Measurements from ENCODE around the gene EPC2. TPM values are rescaled to one million over a fixed set of nuclear protein-coding genes. Genes with fewer than 3 reads are reported as not detected.
"Not testable (repeated sequence)": the region's sequence is repeated elsewhere in the genome, so short reads cannot be mapped to it uniquely, and the experiment has no call there.

The EPC2 gene
- total and polyA plus RNA-seq, 2 donors = 14.8 to 22.1 TPM

- 98% methylated on average over 5 of the region's 5 CpGs for WGBS
- not testable (repeated sequence) for H3K9me3 ChIP-seq (ENCODE audit: control insufficient read depth in 2 of 2, insufficient read depth in 1 of 2, low read length in 1 of 2)
These were observed 145.6 kb downstream of the EPC2 start for GRCh38 chr2:148790172-148790571.

GRCh38 chr2:148794558-148794957 lies 150.0 kb downstream of the EPC2 start:
- H3K36me3 ChIP-seq (ENCODE audit: control insufficient read depth in 2 of 2, insufficient read depth in 2 of 2, low read length in 1 of 2) = peaks cover 0 to 3% of the 10 kb centered on the region in 2 donors
- H3K4me3 ChIP-seq (ENCODE audit: low read length in 2 of 2) = no peak overlapping the region
- H3K27me3 ChIP-seq (ENCODE audit: control insufficient read depth in 2 of 2, insufficient read depth in 1 of 2, low read length in 1 of 2) = no peaks in the 10 kb centered on the region
- no peak overlapping the region for H3K27ac ChIP-seq (ENCODE audit: low read depth in 1 of 2, low read length in 1 of 2)
- DNase-seq (ENCODE audit: low read depth in 6 of 9, low spot score in 9 of 9) = no peak
- no peaks in the 10 kb centered on the region for H3K9me3 ChIP-seq (ENCODE audit: control insufficient read depth in 2 of 2, insufficient read depth in 1 of 2, low read length in 1 of 2)
- H3K4me1 ChIP-seq (ENCODE audit: control insufficient read depth in 2 of 2, insufficient read depth in 2 of 2, low read length in 2 of 2) = no peaks in the 10 kb centered on the region
- 88% methylated on average over 2 of the region's 2 CpGs for WGBS

More at GRCh38 chr2:148790172-148790571, 145.6 kb downstream of the EPC2 start:
- H3K27me3 ChIP-seq (ENCODE audit: control insufficient read depth in 2 of 2, insufficient read depth in 1 of 2, low read length in 1 of 2); H3K36me3 ChIP-seq (ENCODE audit: control insufficient read depth in 2 of 2, insufficient read depth in 2 of 2, low read length in 1 of 2); H3K4me1 ChIP-seq (ENCODE audit: control insufficient read depth in 2 of 2, insufficient read depth in 2 of 2, low read length in 2 of 2); H3K27ac ChIP-seq (ENCODE audit: low read depth in 1 of 2, low read length in 1 of 2); DNase-seq (ENCODE audit: low read depth in 6 of 9, low spot score in 9 of 9); H3K4me3 ChIP-seq (ENCODE audit: low read length in 2 of 2): not testable (repeated sequence)

- H3K27me3 ChIP-seq (ENCODE audit: control insufficient read depth in 2 of 2, insufficient read depth in 1 of 2, low read length in 1 of 2) = no peaks in the 10 kb centered on the region
- H3K4me1 ChIP-seq (ENCODE audit: control insufficient read depth in 2 of 2, insufficient read depth in 2 of 2, low read length in 2 of 2) = no peaks in the 10 kb centered on the region
- H3K9me3 ChIP-seq (ENCODE audit: control insufficient read depth in 2 of 2, insufficient read depth in 1 of 2, low read length in 1 of 2) = no peaks in the 10 kb centered on the region
- WGBS = 56% methylated on average over 3 of the region's 3 CpGs
- DNase-seq (ENCODE audit: low read depth in 6 of 9, low spot score in 9 of 9) = no peak
- H3K27ac ChIP-seq (ENCODE audit: low read depth in 1 of 2, low read length in 1 of 2) = no peak overlapping the region
- H3K4me3 ChIP-seq (ENCODE audit: low read length in 2 of 2) = no peak overlapping the region
- no peaks in the 10 kb centered on the region for H3K36me3 ChIP-seq (ENCODE audit: control insufficient read depth in 2 of 2, insufficient read depth in 2 of 2, low read length in 1 of 2)
These were observed 152.4 kb downstream of the EPC2 start for GRCh38 chr2:148796735-148797512.

- H3K9me3 ChIP-seq (ENCODE audit: control insufficient read depth in 2 of 2, insufficient read depth in 1 of 2, low read length in 1 of 2) = peaks cover 0 to 3% of the 10 kb centered on the region in 2 donors
- no peak overlapping the region for H3K27ac ChIP-seq (ENCODE audit: low read depth in 1 of 2, low read length in 1 of 2)
- H3K4me3 ChIP-seq (ENCODE audit: low read length in 2 of 2) = no peak overlapping the region
- WGBS = 87% methylated on average over 2 of the region's 2 CpGs
- H3K27me3 ChIP-seq (ENCODE audit: control insufficient read depth in 2 of 2, insufficient read depth in 1 of 2, low read length in 1 of 2) = no peaks in the 10 kb centered on the region
- DNase-seq (ENCODE audit: low read depth in 6 of 9, low spot score in 9 of 9) = no peak
- no peaks in the 10 kb centered on the region for H3K36me3 ChIP-seq (ENCODE audit: control insufficient read depth in 2 of 2, insufficient read depth in 2 of 2, low read length in 1 of 2)
- H3K4me1 ChIP-seq (ENCODE audit: control insufficient read depth in 2 of 2, insufficient read depth in 2 of 2, low read length in 2 of 2) = no peaks in the 10 kb centered on the region
These were observed 158.1 kb downstream of the EPC2 start for GRCh38 chr2:148802448-148803220.

- no peaks in the 10 kb centered on the region for H3K27me3 ChIP-seq (ENCODE audit: control insufficient read depth in 2 of 2, insufficient read depth in 1 of 2, low read length in 1 of 2)
- H3K9me3 ChIP-seq (ENCODE audit: control insufficient read depth in 2 of 2, insufficient read depth in 1 of 2, low read length in 1 of 2) = peaks cover 0 to 3% of the 10 kb centered on the region in 2 donors
- H3K27ac ChIP-seq (ENCODE audit: low read depth in 1 of 2, low read length in 1 of 2) = no peak overlapping the region
- no peak for DNase-seq (ENCODE audit: low read depth in 6 of 9, low spot score in 9 of 9)
- no peaks in the 10 kb centered on the region for H3K36me3 ChIP-seq (ENCODE audit: control insufficient read depth in 2 of 2, insufficient read depth in 2 of 2, low read length in 1 of 2)
- 98% methylated on average over 5 of the region's 5 CpGs for WGBS
- no peaks in the 10 kb centered on the region for H3K4me1 ChIP-seq (ENCODE audit: control insufficient read depth in 2 of 2, insufficient read depth in 2 of 2, low read length in 2 of 2)
- no peak overlapping the region for H3K4me3 ChIP-seq (ENCODE audit: low read length in 2 of 2)
These were observed 165.5 kb downstream of the EPC2 start for GRCh38 chr2:148810081-148810480.

- Histone ChIP-seq H3K27ac (ENCODE audit: low read depth in 1 of 2, low read length in 1 of 2) (no peak overlapping the region), H3K4me3 (ENCODE audit: low read length in 2 of 2) (no peak overlapping the region), H3K4me1 (ENCODE audit: control insufficient read depth in 2 of 2, insufficient read depth in 2 of 2, low read length in 2 of 2) (no peaks in the 10 kb centered on the region), H3K27me3 (ENCODE audit: control insufficient read depth in 2 of 2, insufficient read depth in 1 of 2, low read length in 1 of 2) (peaks cover 0 to 8% of the 10 kb centered on the region in 2 donors), H3K9me3 (ENCODE audit: control insufficient read depth in 2 of 2, insufficient read depth in 1 of 2, low read length in 1 of 2) (no peaks in the 10 kb centered on the region), H3K36me3 (ENCODE audit: control insufficient read depth in 2 of 2, insufficient read depth in 2 of 2, low read length in 1 of 2) (no peaks in the 10 kb centered on the region)
- WGBS = 91% methylated on average over 6 of the region's 6 CpGs
- DNase-seq (ENCODE audit: low read depth in 6 of 9, low spot score in 9 of 9) = no peak
These were observed 167.8 kb downstream of the EPC2 start for GRCh38 chr2:148812306-148812705.

- H3K4me3 ChIP-seq (ENCODE audit: low read length in 2 of 2) = no peak overlapping the region
- H3K9me3 ChIP-seq (ENCODE audit: control insufficient read depth in 2 of 2, insufficient read depth in 1 of 2, low read length in 1 of 2) = no peaks in the 10 kb centered on the region
- H3K27ac ChIP-seq (ENCODE audit: low read depth in 1 of 2, low read length in 1 of 2) = no peak overlapping the region
- 87% methylated on average over 11 of the region's 11 CpGs for WGBS
- DNase-seq (ENCODE audit: low read depth in 6 of 9, low spot score in 9 of 9) = no peak
- H3K4me1 ChIP-seq (ENCODE audit: control insufficient read depth in 2 of 2, insufficient read depth in 2 of 2, low read length in 2 of 2) = no peaks in the 10 kb centered on the region
- H3K27me3 ChIP-seq (ENCODE audit: control insufficient read depth in 2 of 2, insufficient read depth in 1 of 2, low read length in 1 of 2) = peaks cover 0 to 13% of the 10 kb centered on the region in 2 donors
- no peaks in the 10 kb centered on the region for H3K36me3 ChIP-seq (ENCODE audit: control insufficient read depth in 2 of 2, insufficient read depth in 2 of 2, low read length in 1 of 2)
These were observed 169.1 kb downstream of the EPC2 start for GRCh38 chr2:148813603-148814065.

GRCh38 chr2:148814143-148814859 lies 169.8 kb downstream of the EPC2 start:
- DNase-seq (ENCODE audit: low read depth in 6 of 9, low spot score in 9 of 9) = no peak
- no peak overlapping the region for H3K4me3 ChIP-seq (ENCODE audit: low read length in 2 of 2)
- H3K9me3 ChIP-seq (ENCODE audit: control insufficient read depth in 2 of 2, insufficient read depth in 1 of 2, low read length in 1 of 2) = no peaks in the 10 kb centered on the region
- no peaks in the 10 kb centered on the region for H3K36me3 ChIP-seq (ENCODE audit: control insufficient read depth in 2 of 2, insufficient read depth in 2 of 2, low read length in 1 of 2)
- WGBS = 87% methylated on average over 6 of the region's 6 CpGs
- H3K27me3 ChIP-seq (ENCODE audit: control insufficient read depth in 2 of 2, insufficient read depth in 1 of 2, low read length in 1 of 2) = peaks cover 0 to 13% of the 10 kb centered on the region in 2 donors
- no peaks in the 10 kb centered on the region for H3K4me1 ChIP-seq (ENCODE audit: control insufficient read depth in 2 of 2, insufficient read depth in 2 of 2, low read length in 2 of 2)
- H3K27ac ChIP-seq (ENCODE audit: low read depth in 1 of 2, low read length in 1 of 2) = no peak overlapping the region

Data from thymus (tissue), 11 donors.